IPS-20b (cell line): ENCODE results near the gene PHF20.
"Not testable (repeated sequence)": the region's sequence is repeated elsewhere in the genome, so short reads cannot be mapped to it uniquely, and the experiment has no call there.

Experiments
- H3K27ac ChIP-seq: one replicate; pipeline ENCODE4 v1.5.1; 2013; ENCODE audit warnings: low read length
- H3K27me3 ChIP-seq: 2 replicates; pipeline ENCODE4 v1.6.1; 2013; ENCODE audit warnings: mild to moderate bottlenecking, low read length, inconsistent platforms; ENCODE audit not compliant: insufficient read depth
- H3K36me3 ChIP-seq: 2 replicates; pipeline ENCODE4 v1.6.1; 2013; ENCODE audit warnings: low read depth, mild to moderate bottlenecking, inconsistent platforms, low read length, moderate library complexity; ENCODE audit not compliant: insufficient read depth
- H3K4me1 ChIP-seq: 2 replicates; pipeline ENCODE4 v1.6.1; 2013; ENCODE audit warnings: mild to moderate bottlenecking, control low read depth, inconsistent platforms, low read length, moderate library complexity; ENCODE audit not compliant: insufficient read depth
- H3K4me3 ChIP-seq: 2 replicates; pipeline ENCODE4 v1.5.1; 2013; ENCODE audit warnings: mild to moderate bottlenecking, low read length, inconsistent platforms
- H3K9ac ChIP-seq: 2 replicates; pipeline ENCODE4 v1.6.1; 2013; ENCODE audit warnings: low read depth, mild to moderate bottlenecking, inconsistent platforms, low read length, moderate library complexity
- H3K9me3 ChIP-seq: 2 replicates; pipeline ENCODE4 v1.6.1; 2013; ENCODE audit warnings: mild to moderate bottlenecking, low read depth, low read length, inconsistent platforms; ENCODE audit not compliant: insufficient read depth

PHF20 gene

DNA sequence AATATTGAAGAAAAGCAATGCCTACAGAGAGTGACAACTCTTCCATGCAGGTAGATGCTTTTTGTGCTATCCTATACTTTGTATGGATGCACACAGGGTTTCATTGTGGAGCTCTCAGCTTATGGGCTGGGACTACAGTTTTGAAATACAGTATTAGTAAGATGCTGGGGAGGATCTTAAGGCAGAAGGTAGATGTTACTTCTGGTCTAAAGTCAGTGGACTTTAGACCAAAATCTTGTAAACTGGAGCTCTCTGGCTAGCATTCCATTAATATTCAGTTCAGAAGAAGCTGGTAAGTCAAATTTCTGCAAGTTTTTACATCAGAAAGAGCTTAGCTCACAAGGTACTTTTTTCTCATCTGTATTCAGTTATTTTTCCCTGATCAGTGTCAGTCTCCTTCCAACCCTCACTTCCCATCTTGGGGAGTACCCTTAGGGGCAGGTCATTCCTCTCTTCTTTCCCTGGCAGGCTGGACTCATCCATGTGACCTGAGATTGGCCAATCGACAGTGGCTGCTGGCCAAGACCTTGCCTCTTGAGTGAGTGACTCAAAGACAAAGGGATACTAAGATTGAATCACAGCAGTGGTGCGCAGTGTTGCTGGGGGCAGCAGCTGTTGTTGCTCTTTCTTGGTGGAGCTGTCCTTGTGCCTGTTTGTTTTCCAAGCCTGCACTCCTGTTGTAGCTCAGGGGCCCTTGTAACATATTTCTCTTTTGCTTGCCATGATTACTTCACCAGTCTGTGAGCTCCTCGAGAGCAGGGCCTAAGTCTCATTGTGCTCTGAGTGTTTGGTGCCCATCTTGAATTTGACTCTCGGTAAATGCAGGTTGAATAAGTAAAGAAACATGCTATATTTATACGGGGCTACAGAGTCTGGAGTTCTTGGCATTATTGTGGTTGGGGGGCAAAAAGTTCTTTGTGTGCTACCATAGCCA lies 2.8 kb upstream of the PHF20 start:
- H3K9me3 ChIP-seq: no peaks in the 10 kb centered on the region

DNA sequence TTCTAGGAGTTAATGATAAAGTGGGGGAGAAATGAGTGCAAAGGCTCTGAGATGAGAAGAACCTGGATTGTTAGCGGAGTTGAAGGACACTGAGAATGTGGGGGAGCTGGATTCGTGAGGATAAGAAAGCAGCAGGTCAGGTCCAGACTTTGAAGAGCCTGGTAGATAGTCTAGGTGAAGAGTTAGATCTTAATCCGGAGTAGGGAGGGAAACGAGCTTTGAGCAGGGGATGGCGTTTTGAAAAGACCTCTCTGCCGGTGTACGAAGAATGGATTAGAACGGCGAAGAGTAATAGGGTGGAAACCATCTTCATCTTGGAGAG lies 487 bp upstream of the PHF20 start:
- Histone ChIP-seq H3K27ac (no peak overlapping the region), H3K4me1 (peaks cover 19% of the 10 kb centered on the region; the same call in 1 of the 2 replicates), H3K9me3 (no peaks in the 10 kb centered on the region), H3K9ac (no peak overlapping the region), H3K36me3 (peaks cover 10% of the 10 kb centered on the region), H3K27me3 (peaks cover 11% of the 10 kb centered on the region), H3K4me3 (peak overlapping the region; percentile 76)

More for the DNA sequence above, 2.8 kb upstream of the PHF20 start:
- H3K9ac ChIP-seq: peak overlapping the region; percentile 76; the same call in 1 of the 2 replicates
- peaks cover 19% of the 10 kb centered on the region; the same call in 1 of the 2 replicates for H3K4me1 ChIP-seq
- peaks cover 11% of the 10 kb centered on the region for H3K27me3 ChIP-seq
- H3K4me3 ChIP-seq: no peak overlapping the region
- H3K27ac ChIP-seq: no peak overlapping the region
- no peaks in the 10 kb centered on the region for H3K36me3 ChIP-seq

DNA sequence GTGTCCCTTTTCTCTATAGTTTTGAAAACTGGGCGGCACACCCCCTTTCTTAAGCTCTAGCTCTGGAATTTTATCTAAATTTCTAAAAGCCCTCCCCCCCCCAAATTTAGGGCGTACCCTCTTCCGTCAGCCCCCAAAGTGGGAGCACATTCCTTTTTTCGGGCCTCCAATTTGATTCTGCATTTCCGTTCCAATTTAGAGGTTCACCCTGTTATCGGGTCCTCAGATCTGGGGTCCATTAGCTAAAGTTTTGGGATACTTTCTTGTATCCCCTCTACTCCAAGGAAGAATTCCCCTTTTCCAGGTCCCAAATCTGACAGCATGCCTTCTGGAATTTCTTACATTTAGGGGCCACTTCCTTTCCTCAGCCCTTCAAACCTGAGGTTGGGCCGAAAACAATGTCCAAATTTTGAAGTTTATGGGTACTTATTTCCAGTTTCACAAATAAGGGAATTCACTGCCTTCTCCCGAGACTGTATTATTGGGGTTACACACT lies 796 bp downstream of the PHF20 start:
- Histone ChIP-seq H3K27me3 (peaks cover 11% of the 10 kb centered on the region), H3K27ac (no peak overlapping the region), H3K36me3 (peaks cover 10% of the 10 kb centered on the region), H3K4me3 (peak overlapping the region; percentile 76), H3K4me1 (peaks cover 19% of the 10 kb centered on the region; the same call in 1 of the 2 replicates), H3K9me3 (no peaks in the 10 kb centered on the region), H3K9ac (peak overlapping the region; percentile 74; the same call in 1 of the 2 replicates)

DNA sequence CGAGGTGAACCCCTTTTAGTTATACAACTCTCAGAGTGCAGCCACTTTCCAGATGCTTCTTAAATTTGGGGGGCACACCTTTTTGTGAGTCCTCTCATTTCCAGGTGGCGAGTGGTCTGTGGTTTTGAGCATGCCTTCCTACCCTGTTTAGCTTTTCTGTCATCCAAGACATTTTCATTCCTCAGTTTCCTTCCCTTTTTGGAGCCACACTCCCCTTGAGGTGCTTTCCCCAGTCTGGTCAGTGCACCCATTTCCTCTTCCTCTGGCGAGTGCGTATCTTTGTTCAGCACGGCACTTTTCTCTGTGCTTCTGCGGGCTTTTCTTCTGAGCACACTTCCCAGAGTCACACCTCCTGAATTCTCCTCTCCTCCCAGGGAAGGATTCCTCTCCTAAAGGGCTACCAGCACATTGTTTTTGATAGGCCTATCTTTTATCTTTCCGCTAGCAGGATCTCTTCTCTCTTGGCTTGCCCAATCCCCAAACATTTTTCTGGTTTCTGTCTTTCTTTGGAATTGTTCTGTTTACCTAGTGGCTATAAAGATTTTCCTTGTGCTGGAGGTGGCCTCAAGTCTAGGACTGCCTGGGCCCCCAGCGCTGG lies 1.4 kb downstream of the PHF20 start:
- Histone ChIP-seq H3K9ac (peak overlapping the region; percentile 74; the same call in 1 of the 2 replicates), H3K36me3 (peaks cover 10% of the 10 kb centered on the region), H3K27me3 (peaks cover 11% of the 10 kb centered on the region), H3K4me3 (peak overlapping the region; percentile 76), H3K9me3 (no peaks in the 10 kb centered on the region), H3K27ac (no peak overlapping the region), H3K4me1 (peaks cover 16% of the 10 kb centered on the region; the same call in 1 of the 2 replicates)

DNA sequence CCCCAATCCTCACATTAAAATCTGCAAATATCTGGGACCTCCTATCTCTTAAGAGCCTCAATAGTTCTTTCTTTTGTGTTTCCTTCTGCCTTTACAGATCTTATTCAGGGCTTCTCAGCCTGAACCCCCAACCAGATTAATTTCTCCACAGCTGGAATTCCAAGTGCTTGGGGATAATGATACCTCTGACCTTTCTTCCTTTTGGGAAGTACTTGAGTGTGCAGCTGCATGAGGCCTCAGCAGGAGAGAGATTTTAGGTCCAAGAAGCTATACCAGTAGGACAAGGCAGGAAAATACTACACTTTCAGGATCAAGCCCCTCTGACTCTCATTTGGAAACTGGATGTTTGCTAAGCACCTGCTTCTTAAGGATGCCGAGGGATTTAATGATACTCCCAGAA lies 2.6 kb downstream of the PHF20 start:
- Histone ChIP-seq H3K4me1 (peaks cover 7% of the 10 kb centered on the region; the same call in 1 of the 2 replicates), H3K27me3 (peaks cover 11% of the 10 kb centered on the region), H3K9ac (peak overlapping the region; percentile 21; the same call in 1 of the 2 replicates), H3K36me3 (peaks cover 19% of the 10 kb centered on the region), H3K4me3 (no peak overlapping the region), H3K9me3 (no peaks in the 10 kb centered on the region), H3K27ac (no peak overlapping the region)

DNA sequence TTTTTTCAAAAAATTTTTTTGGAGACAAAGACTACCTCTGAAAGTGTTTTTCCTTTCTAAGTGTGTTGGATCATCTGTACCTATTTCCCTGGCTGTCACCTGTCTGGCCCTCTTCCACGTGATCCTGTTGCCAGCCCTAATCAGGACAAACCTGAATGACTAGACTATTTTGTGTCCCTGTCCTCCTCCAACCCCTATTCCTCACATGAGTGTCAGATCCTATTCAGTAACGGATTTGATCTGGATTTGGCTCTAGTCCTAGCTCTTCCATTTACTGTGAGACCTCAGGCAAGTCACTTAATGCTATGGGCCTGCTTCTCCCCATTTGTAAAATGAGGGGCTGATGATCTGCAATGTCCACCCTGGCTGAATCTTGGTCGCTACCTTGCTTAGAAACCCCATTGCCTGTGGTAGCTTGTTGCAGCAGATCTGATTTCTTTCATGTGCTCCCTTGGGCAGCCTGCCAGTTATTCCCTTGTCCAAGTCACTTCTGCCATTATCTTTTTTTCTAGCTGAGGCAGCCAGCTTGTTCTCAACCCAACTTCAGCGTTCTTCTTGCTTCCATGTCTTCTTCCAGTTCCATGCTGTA lies 4.8 kb downstream of the PHF20 start:
- peaks cover 5% of the 10 kb centered on the region; the same call in 1 of the 2 replicates for H3K4me1 ChIP-seq
- H3K36me3 ChIP-seq: peaks cover 28% of the 10 kb centered on the region
- no peak overlapping the region for H3K27ac ChIP-seq
- H3K9ac ChIP-seq: no peak overlapping the region
- peaks cover under 1% of the 10 kb centered on the region; the same call in 1 of the 2 replicates for H3K27me3 ChIP-seq
- no peaks in the 10 kb centered on the region for H3K9me3 ChIP-seq
- no peak overlapping the region for H3K4me3 ChIP-seq

DNA sequence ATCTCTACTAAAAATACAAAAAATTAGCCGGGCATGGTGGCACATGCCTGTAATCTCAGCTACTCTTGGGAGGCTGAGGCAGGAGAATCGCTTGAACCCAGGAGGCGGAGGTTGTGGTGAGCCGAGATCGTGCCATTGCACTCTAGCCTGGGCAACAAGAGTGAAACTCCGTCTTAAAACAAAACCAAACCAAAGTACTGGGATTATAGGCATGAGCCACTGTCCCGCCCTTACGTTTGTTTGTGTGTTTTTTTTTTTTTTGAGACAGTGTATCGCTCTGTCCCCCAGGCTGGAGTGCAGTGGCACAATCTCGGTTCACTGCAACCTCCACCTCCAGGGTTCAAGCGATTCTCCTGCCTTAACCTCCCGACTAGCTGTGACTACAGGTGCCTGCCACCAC lies 12.0 kb downstream of the PHF20 start:
- H3K27ac ChIP-seq, H3K4me3 ChIP-seq, H3K4me1 ChIP-seq, H3K9me3 ChIP-seq, H3K27me3 ChIP-seq, H3K9ac ChIP-seq: not testable (repeated sequence)
- peaks cover 33% of the 10 kb centered on the region for H3K36me3 ChIP-seq

DNA sequence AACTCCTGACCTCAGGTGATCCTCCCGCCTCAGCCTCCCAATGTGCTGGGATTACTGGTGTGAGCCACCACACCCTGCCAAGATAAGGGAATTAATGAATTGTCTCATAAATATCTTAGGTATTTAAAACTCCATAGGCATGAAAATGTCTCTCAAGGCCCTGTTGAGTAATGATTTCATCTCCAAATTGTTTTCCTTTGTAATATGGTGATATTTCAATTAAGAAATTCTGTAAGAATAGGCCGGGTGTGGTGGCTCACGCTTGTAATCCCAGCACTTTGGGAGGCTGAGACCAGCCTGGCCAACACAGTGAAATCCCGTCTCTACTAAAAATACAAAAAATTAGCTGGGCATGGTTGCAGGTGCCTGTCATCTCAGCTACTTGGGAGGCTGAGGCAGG lies 13.7 kb downstream of the PHF20 start:
- not testable (repeated sequence) for H3K27ac ChIP-seq, H3K9me3 ChIP-seq, H3K4me3 ChIP-seq, H3K4me1 ChIP-seq, H3K27me3 ChIP-seq, H3K9ac ChIP-seq
- H3K36me3 ChIP-seq: peaks cover 21% of the 10 kb centered on the region; the same call in 1 of the 2 replicates

DNA sequence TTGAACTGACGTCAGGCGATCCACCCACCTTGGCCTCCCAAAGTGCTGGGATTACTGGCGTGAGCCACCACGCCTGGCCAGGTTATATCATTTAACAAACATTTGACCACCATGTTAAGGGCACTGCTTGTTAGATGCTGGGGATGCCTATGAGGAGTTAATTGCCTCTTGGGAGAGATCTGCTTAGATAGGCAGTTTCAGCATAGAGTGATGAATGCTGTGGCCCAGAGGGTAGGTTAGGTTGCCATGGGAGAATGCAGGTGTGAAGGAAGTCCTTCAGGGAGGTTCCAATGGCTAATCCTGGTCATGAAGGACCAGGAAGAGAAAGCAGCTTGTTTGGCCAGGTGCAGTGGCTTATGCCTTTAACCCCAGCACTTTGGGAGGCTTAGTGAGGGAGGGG lies 17.0 kb downstream of the PHF20 start:
- Histone ChIP-seq H3K9me3 (no peaks in the 10 kb centered on the region), H3K9ac (no peak overlapping the region), H3K4me3 (no peak overlapping the region), H3K27me3 (no peaks in the 10 kb centered on the region), H3K4me1 (no peaks in the 10 kb centered on the region; the same call in 1 of the 2 replicates), H3K36me3 (no peaks in the 10 kb centered on the region), H3K27ac (no peak overlapping the region)

DNA sequence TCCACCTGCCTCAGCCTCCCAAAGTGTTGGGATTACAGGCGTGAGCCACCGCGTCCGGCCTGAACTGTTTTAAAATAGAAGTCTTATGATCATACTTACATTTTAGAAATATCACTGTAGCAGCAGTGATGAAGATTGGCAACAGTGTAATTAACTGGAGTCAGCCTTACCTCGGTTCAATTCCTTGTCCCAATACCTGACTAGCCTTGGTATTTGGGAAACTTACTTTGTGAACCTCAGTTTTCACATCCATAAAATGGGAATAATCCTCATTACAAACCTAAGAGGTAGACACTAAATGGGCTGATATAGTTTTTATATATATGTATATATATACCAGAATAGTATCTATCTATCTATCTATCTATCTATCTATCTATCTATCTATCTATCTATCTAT lies 19.3 kb downstream of the PHF20 start:
- no peak overlapping the region for H3K9ac ChIP-seq
- H3K27me3 ChIP-seq: no peaks in the 10 kb centered on the region
- no peaks in the 10 kb centered on the region; the same call in 1 of the 2 replicates for H3K4me1 ChIP-seq
- H3K4me3 ChIP-seq: no peak overlapping the region
- no peak overlapping the region for H3K27ac ChIP-seq
- no peaks in the 10 kb centered on the region for H3K9me3 ChIP-seq
- H3K36me3 ChIP-seq: no peaks in the 10 kb centered on the region

DNA sequence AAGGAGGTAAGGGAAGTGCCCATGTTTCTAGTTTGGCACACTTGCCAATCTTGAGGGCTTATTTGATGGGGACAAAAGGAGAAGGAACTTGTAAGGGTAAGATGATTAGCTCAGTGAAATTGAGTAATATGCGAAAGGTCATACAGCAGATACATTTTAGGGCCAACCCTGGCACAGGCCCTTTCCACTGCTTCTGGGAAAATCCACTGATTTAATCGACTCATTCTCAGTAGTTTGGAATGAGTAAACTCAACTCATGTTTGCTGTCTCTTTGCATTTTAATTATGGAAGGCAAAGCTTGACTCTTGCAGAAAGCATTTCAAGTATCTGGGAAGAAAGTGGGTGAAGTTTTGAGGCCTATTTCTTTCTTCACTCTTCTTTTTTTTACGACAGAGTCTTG lies 20.0 kb downstream of the PHF20 start:
- no peaks in the 10 kb centered on the region for H3K36me3 ChIP-seq
- H3K9ac ChIP-seq: no peak overlapping the region
- no peak overlapping the region for H3K4me3 ChIP-seq
- H3K27me3 ChIP-seq: no peaks in the 10 kb centered on the region
- no peak overlapping the region for H3K27ac ChIP-seq
- no peaks in the 10 kb centered on the region; the same call in 1 of the 2 replicates for H3K4me1 ChIP-seq
- H3K9me3 ChIP-seq: no peaks in the 10 kb centered on the region
